C4-2B (cell line): ENCODE results near the gene NALF2.

Experiments used
- H3K27ac ChIP-seq: fragments of 450-650 bp; 2 replicates; pipeline ENCODE4 v1.5.1; 2017
- CTCF ChIP-seq: fragments of 450-650 bp; conservative IDR thresholded peaks from 2 replicates; pipeline ENCODE4 v1.5.1; 2017; ENCODE audit warnings: mild to moderate bottlenecking
- ZFX ChIP-seq: fragments of 450-650 bp; IDR thresholded peaks from 2 replicates; pipeline ENCODE4 v1.6.1; 2017

NALF2 gene

DNA sequence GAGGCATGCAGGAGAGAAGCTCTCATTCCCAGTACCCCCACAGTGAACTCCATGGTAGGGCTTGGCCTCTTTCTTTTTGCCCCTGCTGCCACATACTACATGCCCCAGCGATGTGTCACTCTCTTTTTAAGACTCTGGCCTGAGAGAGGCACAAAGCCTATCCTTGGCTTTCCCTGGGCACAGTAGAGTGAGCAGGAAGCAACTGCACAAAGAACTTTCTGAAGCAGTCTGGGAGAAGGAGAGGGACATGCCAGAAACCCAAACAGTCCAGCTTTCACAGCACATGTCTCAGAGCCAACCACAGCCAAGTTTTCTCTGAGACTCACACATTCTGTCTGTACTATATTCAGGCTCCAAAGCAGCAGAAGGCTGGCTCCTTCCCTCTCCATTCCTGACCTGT lies 7.9 kb upstream of the NALF2 start:
- TF ChIP-seq ZFX: no peak
- TF ChIP-seq CTCF: no peak
- no peak overlapping the region for H3K27ac ChIP-seq

- no peak for TF ChIP-seq ZFX
- TF ChIP-seq CTCF: no peak
- H3K27ac ChIP-seq: no peak overlapping the region
These were observed 2.7 kb upstream of the NALF2 start for GRCh38 chrX:69501429-69501828.

- TF ChIP-seq CTCF: peak; percentile 47
- no peak for TF ChIP-seq ZFX
- peak overlapping the region; percentile 91 for H3K27ac ChIP-seq
These were observed 821 bp upstream of the NALF2 start for GRCh38 chrX:69503228-69503781.

DNA sequence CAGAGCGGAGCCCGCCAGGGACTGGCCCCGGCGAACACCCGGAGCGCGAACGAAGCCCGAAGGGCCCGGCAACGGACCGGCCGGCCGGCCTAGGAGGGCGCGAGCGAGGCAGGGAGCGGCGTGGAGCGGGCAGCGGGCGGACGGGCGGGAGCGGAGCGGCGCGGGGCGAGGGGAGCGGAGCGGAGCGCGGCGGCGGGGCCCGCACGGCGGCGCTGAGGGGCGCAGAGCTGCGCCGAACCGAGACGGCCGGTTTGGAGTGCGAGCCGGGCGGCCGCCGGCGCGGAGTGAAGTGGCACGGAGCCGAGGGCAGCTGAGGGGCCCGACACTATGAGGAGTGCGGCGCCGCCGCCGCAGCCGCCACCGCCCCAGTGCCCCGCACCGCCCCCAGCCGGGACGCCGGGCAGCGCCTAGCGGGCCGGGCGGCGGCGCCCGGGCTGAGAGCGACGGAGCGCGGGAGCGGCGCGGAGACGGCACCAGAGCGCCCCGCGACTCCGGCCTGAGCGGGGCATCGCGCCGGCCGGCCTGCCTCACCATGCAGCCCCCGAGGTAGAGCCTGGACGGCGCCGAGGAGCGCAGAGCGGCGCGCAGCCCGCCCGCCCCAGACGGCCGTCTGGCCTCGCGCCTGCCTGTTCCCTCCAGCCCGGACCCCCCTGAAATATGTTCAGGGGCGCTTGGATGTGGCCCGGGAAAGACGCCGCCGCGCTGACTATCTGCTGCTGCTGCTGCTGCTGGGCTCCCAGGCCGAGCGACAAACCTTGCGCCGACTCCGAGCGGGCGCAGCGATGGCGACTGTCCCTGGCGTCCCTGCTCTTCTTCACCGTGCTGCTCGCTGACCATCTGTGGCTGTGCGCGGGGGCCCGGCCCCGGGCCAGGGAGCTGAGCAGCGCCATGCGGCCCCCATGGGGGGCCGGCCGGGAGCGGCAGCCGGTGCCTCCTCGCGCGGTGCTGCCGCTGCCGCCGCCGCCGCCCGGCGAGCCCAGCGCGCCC lies 793 bp downstream of the NALF2 start:
- peak overlapping the region; percentile 91 for H3K27ac ChIP-seq
- TF ChIP-seq CTCF (no peak), ZFX (peak; percentile 41; the same call in 1 of the 2 replicates)

- no peak for TF ChIP-seq CTCF
- no peak for TF ChIP-seq ZFX
- H3K27ac ChIP-seq: peak overlapping the region; percentile 91
These were observed 1.9 kb downstream of the NALF2 start for GRCh38 chrX:69505772-69506616.

- TF ChIP-seq CTCF (no peak), ZFX (no peak)
- no peak overlapping the region; the same call in 1 of the 2 replicates for H3K27ac ChIP-seq
These were observed 2.7 kb downstream of the NALF2 start for GRCh38 chrX:69506617-69507499.
